Hematopoietic multipotent progenitor cell treated with erythropoietin and hydrocortisone succinate and interleukin-3 and kit ligand, for 8 days (in vitro differentiated cells): Measurements from ENCODE around the gene RRM1.
"Not testable (repeated sequence)": the region's sequence is repeated elsewhere in the genome, so short reads cannot be mapped to it uniquely, and the experiment has no call there.

ENCODE experiments used
- DNase-seq: peaks from one replicate; pipeline ENCODE4 v3.0.0-alpha.2; 2015

The RRM1 gene

DNA sequence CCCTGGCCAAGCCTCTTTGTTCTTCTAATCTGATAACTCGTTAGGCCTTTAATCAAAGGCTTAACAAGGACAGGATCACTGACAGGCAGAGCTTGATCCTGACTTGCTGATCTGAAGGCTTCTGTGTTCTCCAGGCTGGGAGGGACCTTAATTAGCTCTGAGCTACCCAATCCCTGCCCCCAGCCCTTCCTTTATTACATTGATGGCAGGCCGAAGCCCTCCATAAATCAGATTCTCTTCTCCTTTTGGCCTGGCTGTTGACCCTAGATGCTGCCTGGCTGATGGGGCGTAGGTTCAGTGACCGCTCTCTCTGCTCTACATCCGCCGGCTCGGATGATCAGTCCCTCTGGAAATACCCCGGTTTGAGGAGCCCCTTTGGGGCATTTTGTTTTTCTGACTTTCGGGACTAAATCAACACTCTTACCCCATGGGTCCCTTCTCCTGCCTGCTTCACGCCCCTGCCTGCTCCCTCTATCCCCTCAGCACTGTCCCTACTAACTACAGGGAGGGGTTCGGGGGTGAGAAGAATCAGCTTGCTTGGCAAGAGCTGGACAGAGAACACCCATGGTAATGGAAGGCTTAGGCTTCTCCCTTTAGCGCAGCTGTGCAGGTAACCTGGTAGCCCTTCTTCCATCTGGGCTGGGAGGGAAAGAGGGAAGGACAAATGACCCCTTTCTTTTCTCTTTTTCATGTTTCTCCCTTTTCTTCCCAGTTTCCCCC lies 10.0 kb upstream of the RRM1 start:
- no peak for DNase-seq

GRCh38 chr11:4085575-4085974 lies 9.0 kb upstream of the RRM1 start:
- DNase-seq, result no peak

DNA sequence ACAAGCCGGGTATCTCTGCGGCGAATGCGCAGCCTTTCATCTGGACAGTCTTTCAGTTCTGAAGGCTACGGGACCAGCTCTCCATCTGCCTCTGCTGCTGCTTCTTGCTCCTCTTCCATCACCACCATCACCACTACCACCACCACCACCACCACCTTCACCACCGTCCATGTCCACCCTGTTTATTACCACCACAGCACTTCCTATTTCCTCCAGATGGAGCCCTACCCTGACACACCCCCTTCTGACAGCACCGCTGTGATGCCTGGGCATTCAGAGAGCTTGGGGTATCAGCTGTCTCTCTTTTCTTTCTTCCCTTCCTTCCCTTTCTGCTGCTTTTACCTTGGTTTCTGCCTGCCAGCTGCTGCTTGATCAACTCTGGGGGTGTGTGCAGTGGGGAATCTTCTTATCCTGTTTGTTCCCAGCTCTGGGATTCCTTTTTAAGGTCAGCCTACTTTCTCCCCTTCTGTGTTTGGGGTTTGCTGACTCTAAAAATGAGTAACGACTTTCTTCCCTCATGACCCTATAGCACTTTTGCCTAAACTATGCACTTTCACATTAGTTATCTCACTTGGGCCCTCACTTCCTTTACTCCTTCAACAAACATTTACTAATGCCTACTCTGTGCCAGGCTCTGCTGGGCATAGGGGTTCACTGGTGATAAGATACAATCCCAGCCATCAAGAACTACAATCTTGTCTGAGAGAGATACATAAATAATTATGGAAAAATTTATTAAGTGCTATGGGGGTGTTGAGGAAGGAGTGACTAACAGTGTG lies 7.8 kb upstream of the RRM1 start:
- no peak for DNase-seq

- no peak for DNase-seq
These were observed 7.0 kb upstream of the RRM1 start for GRCh38 chr11:4087551-4087950.

GRCh38 chr11:4090258-4090657 lies 4.3 kb upstream of the RRM1 start:
- DNase-seq, result no peak

- DNase-seq, result peak; percentile 86
These were observed 2.6 kb upstream of the RRM1 start for GRCh38 chr11:4092026-4092425.

GRCh38 chr11:4093519-4094347 lies 866 bp upstream of the RRM1 start:
- DNase-seq, result peak; percentile 39

GRCh38 chr11:4095509-4096230 lies 1.1 kb downstream of the RRM1 start:
- DNase-seq, result peak; percentile 37

- no peak for DNase-seq
These were observed 3.5 kb downstream of the RRM1 start for GRCh38 chr11:4098026-4098621.

DNA sequence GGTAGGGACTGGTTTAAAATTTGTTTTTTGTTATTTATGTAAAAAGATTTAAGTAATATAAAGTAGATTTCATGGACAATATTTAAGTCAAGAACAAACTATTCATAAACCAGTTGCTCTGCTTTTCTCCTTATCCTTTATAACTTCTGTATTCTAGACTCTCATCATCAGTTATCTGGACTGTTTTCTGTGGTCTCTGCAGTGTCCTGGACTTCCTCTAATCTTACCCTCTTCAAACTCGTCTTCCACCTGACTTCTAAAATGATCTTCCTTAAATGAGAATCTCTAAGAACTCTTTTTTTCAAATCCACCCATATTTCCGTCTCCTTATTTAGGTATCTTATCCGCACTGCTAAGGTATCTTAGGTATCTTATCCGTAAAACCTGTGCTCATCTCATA lies 8.1 kb downstream of the RRM1 start:
- no peak for DNase-seq

DNA sequence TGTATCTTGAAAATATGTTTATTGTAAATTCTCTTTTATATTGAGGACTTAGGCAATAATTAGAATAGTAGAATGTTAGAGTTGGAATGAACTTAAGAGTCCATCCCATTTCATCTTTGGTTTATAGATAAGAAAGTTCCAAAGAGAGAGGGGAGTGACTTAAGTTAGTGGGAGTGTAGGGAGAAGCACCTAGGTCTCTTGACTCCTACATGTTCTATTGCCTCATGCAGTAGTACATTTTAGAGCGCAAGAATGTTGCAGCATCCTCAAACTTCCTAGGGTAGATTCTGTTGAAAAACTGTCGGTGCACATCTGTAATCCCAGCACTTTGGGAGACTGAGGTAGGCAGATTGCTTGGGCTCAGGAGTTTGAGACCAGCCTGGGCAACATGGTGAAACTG lies 8.7 kb downstream of the RRM1 start:
- DNase-seq, result no peak

- no peak for DNase-seq
These were observed 11.3 kb downstream of the RRM1 start for GRCh38 chr11:4105916-4106315.

GRCh38 chr11:4111834-4112233 lies 17.2 kb downstream of the RRM1 start:
- no peak for DNase-seq

DNA sequence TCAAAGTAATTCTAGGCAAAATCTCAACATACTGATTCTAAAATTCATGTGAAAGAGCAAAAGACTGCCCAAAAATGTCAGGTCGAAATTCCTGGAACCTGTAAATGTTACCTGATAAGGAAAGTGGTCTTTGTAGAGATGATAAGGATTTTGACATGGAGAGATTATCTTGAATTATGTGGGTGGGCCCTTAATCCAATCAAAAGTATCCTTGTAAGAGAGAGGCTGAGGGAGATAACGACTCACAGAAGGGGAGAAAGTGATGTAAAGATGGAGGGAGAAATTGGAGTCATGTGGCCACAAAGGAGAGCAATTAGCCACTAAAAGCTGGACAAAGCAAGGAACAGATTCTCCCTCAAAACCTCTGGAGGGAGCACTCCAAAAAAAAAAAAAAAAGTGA lies 20.5 kb downstream of the RRM1 start:
- DNase-seq, result peak; percentile 43

- DNase-seq, result no peak
These were observed 23.5 kb downstream of the RRM1 start for GRCh38 chr11:4118107-4118506.

GRCh38 chr11:4123218-4123617 lies 28.6 kb downstream of the RRM1 start:
- DNase-seq, result no peak

GRCh38 chr11:4125141-4125540 lies 30.5 kb downstream of the RRM1 start:
- no peak for DNase-seq

- no peak for DNase-seq
These were observed 32.8 kb downstream of the RRM1 start for GRCh38 chr11:4127357-4127756.

DNA sequence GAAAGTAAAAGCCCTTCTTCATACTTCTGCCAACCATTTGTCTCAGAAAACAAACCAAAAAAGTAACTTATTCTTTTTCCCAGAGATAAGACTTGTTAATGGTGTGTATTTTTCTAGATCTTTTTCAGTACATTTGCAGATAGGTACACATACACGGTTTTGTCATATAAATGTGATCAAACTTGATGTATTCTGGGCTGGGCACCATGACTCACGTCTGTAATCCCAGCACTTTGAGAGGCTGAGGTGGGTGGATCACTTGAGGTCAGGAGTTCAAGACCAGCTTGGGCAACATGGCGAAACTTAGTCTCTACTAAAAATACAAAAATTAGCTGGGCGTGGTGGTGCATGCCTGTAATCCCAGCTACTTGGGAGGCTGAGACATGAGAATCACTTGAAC lies 35.6 kb downstream of the RRM1 start:
- DNase-seq, result not testable (repeated sequence)

DNA sequence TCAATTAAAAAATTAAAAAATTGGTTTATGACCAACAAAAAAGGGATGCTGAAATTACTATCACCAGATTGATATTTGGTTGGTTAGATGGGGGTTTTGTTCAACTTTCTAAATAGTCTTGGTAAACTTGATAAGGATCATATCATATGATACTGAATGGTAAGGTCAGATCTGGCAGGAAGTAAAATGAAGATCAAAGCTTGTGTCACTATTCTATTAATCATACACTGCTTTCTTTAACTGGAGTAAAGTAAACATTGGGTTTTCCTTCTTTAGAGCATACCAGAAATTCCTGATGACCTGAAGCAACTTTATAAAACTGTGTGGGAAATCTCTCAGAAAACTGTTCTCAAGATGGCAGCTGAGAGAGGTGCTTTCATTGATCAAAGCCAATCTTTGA lies 40.2 kb downstream of the RRM1 start:
- no peak for DNase-seq

- DNase-seq, result no peak
These were observed 43.9 kb downstream of the RRM1 start for GRCh38 chr11:4138497-4138896.

DNA sequence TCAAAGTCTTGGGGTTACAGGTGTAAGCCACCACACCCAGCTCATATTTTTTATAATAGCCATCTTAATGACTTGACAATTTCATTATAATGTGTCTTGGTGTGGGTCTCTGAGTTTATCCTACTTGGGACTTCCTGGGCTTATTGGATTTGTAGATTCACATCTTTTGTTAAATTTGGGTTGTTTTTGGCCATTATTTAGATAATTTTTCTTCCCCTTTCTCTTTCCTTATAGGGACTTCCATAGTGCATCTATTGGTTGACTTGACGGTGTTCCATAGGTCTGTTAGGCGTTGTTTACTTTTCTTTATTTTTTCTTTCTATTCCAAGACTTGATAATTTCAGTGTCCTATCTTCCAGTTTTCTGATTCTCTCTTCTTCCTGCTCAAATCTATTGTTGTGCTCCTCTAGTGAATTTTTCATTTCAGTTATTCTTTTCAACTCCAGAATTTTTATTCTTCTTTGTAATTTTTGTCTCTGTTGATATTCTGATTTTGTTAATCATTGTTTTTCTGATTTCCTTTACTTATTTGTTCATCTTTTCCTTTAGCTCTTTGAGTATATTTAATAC lies 45.6 kb downstream of the RRM1 start:
- DNase-seq, result no peak
